SK-N-SH treated with all-trans-retinoic acid at 6 μM for 48 hours (cell line): ENCODE data around the gene AKAP13.

Source experiments
- ATAC-seq: fragments of 200-7000 bp; cut with Tn5 transposase; 3 replicates; pipeline ENCODE4 v1.9.1; 2020; ENCODE audit warnings: mild to moderate bottlenecking, moderate library complexity
- ARNTL ChIP-seq: fragments of 450-650 bp; formaldehyde crosslinking; IDR thresholded peaks from 2 replicates; pipeline ENCODE4 v1.5.0; 2020; ENCODE audit warnings: low read depth, mild to moderate bottlenecking, moderate library complexity, borderline replicate concordance
- BACH2 ChIP-seq: fragments of 250-450 bp; sonication (Bioruptor Pico); IDR thresholded peaks from 2 replicates; pipeline ENCODE4 v1.9.0; 2021; ENCODE audit warnings: mild to moderate bottlenecking, borderline replicate concordance
- CSDC2 ChIP-seq: fragments of 250-450 bp; sonication (Bioruptor Pico); IDR thresholded peaks from 2 replicates; pipeline ENCODE4 v1.5.0; 2020; ENCODE audit warnings: mild to moderate bottlenecking, moderate library complexity
- GLIS3 ChIP-seq: fragments of 250-450 bp; sonication (Bioruptor Pico); IDR thresholded peaks from 2 replicates; pipeline ENCODE4 v1.5.0; 2020; ENCODE audit warnings: mild to moderate bottlenecking, moderate library complexity
- ISL1 ChIP-seq: fragments of 250-450 bp; sonication (Bioruptor Pico); IDR thresholded peaks from 2 replicates; pipeline ENCODE4 v2.1.2; 2022; ENCODE audit warnings: mild to moderate bottlenecking, moderate library complexity
- OSR1 ChIP-seq: fragments of 250-450 bp; sonication (Bioruptor Pico); IDR thresholded peaks from 2 replicates; pipeline ENCODE4 v1.8.0; 2022; ENCODE audit warnings: moderate library complexity, mild to moderate bottlenecking, inconsistent platforms
- PPARA ChIP-seq: fragments of 250-450 bp; sonication (Bioruptor Pico); IDR thresholded peaks from 2 replicates; pipeline ENCODE4 v1.5.0; 2020; ENCODE audit warnings: mild to moderate bottlenecking, borderline replicate concordance
- RARB ChIP-seq: fragments of 250-450 bp; sonication (Bioruptor Pico); IDR thresholded peaks from 2 replicates; pipeline ENCODE4 v1.8.0; 2021; ENCODE audit warnings: mild to moderate bottlenecking, moderate library complexity
- SNAI2 ChIP-seq: fragments of 250-450 bp; sonication (Bioruptor Pico); IDR thresholded peaks from 2 replicates; pipeline ENCODE4 v1.5.0; 2020; ENCODE audit warnings: mild to moderate bottlenecking, moderate library complexity
- TCF4 ChIP-seq: fragments of 250-450 bp; sonication (Bioruptor Pico); IDR thresholded peaks from 2 replicates; pipeline ENCODE4 v1.8.0; 2021; ENCODE audit warnings: mild to moderate bottlenecking, moderate library complexity, borderline replicate concordance
- TOX ChIP-seq: fragments of 250-450 bp; sonication (Bioruptor Pico); IDR thresholded peaks from 2 replicates; pipeline ENCODE4 v1.8.0; 2021; ENCODE audit warnings: mild to moderate bottlenecking, moderate library complexity, borderline replicate concordance
- ZC3H10 ChIP-seq: fragments of 250-450 bp; sonication (Bioruptor Pico); IDR thresholded peaks from 2 replicates; pipeline ENCODE4 v1.5.1; 2021; ENCODE audit warnings: mild to moderate bottlenecking, moderate library complexity
- ZFP3 ChIP-seq: fragments of 250-450 bp; sonication (Bioruptor Pico); IDR thresholded peaks from 2 replicates; pipeline ENCODE4 v1.5.0; 2020; ENCODE audit warnings: mild to moderate bottlenecking, moderate library complexity
- ZFP30 ChIP-seq: fragments of 450-650 bp; formaldehyde crosslinking; IDR thresholded peaks from 2 replicates; pipeline ENCODE4 v1.5.0; 2022; ENCODE audit warnings: mild to moderate bottlenecking, moderate library complexity
- ZNF565 ChIP-seq: fragments of 450-650 bp; formaldehyde crosslinking; conservative IDR thresholded peaks from 2 replicates; pipeline ENCODE4 v1.5.0; 2020; ENCODE audit warnings: low read depth, mild to moderate bottlenecking, moderate library complexity
- ZNF70 ChIP-seq: fragments of 450-650 bp; formaldehyde crosslinking; IDR thresholded peaks from 2 replicates; pipeline ENCODE4 v1.5.0; 2020; ENCODE audit warnings: mild to moderate bottlenecking, moderate library complexity
- ZNF8 ChIP-seq: fragments of 450-650 bp; formaldehyde crosslinking; IDR thresholded peaks from 2 replicates; pipeline ENCODE4 v1.5.0; 2020; ENCODE audit warnings: mild to moderate bottlenecking, moderate library complexity
- TF ChIP-seq, protein P1 (sequence below): fragments of 250-450 bp; sonication (Bioruptor Pico); IDR thresholded peaks from 2 replicates; pipeline ENCODE4 v1.5.0; 2020; ENCODE audit warnings: mild to moderate bottlenecking, moderate library complexity
- TF ChIP-seq, protein P2 (sequence below): fragments of 250-450 bp; sonication (Bioruptor Pico); IDR thresholded peaks from 2 replicates; pipeline ENCODE4 v1.5.1; 2020; ENCODE audit warnings: low read depth, mild to moderate bottlenecking, moderate library complexity
- TF ChIP-seq, protein P3 (sequence below): fragments of 250-450 bp; sonication (Bioruptor Pico); IDR thresholded peaks from 2 replicates; pipeline ENCODE4 v1.8.0; 2021; ENCODE audit warnings: low read depth, mild to moderate bottlenecking, moderate library complexity, borderline replicate concordance
- TF ChIP-seq, protein P4 (sequence below): fragments of 250-450 bp; sonication (Bioruptor Pico); IDR thresholded peaks from 2 replicates; pipeline ENCODE4 v1.5.1; 2021; ENCODE audit warnings: mild to moderate bottlenecking, moderate library complexity
- TF ChIP-seq, protein P5 (sequence below): fragments of 250-450 bp; sonication (Bioruptor Pico); IDR thresholded peaks from 2 replicates; pipeline ENCODE4 v1.8.0; 2020; ENCODE audit warnings: mild to moderate bottlenecking, moderate library complexity, borderline replicate concordance

The AKAP13 gene

DNA sequence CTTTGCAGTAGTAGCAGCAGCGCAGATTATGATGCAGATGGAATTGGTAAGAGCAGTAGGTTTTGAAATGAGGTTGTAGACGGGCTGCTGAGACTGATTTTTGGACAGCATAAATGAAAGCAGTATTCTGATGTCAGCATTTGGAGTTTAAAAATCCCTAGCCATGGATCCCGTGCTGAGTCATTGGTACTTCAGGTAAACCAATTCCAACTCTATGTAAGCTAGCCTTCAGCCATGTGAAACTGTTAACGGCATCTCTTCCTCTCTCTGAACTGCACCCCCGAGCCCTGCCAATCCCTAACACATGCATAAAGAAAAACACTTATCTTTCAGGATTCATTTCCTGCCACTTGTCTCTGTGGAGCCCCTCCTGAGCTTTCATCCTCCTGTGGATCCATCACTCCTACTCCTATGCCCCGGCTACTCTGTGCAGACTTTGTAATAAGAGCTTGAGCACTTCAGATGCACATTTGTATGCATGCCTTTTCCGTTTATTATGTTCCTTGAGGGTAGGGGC, 119.0 kb downstream of the AKAP13 start:
- TF ChIP-seq BACH2 (CRISPR knock-in tag) (no peak), CSDC2 (CRISPR knock-in tag) (no peak), TCF4 (CRISPR knock-in tag) (no peak), ARNTL (CRISPR knock-in tag) (no peak), ZC3H10 (no peak), ZNF8 (CRISPR knock-in tag) (no peak), ZFP3 (no peak), OSR1 (CRISPR knock-in tag) (no peak), PPARA (CRISPR knock-in tag) (no peak), ZFP30 (CRISPR knock-in tag) (no peak), GLIS3 (CRISPR knock-in tag) (no peak), SNAI2 (CRISPR knock-in tag) (no peak), ZNF70 (CRISPR knock-in tag) (no peak)
- TF ChIP-seq, protein P1, sequence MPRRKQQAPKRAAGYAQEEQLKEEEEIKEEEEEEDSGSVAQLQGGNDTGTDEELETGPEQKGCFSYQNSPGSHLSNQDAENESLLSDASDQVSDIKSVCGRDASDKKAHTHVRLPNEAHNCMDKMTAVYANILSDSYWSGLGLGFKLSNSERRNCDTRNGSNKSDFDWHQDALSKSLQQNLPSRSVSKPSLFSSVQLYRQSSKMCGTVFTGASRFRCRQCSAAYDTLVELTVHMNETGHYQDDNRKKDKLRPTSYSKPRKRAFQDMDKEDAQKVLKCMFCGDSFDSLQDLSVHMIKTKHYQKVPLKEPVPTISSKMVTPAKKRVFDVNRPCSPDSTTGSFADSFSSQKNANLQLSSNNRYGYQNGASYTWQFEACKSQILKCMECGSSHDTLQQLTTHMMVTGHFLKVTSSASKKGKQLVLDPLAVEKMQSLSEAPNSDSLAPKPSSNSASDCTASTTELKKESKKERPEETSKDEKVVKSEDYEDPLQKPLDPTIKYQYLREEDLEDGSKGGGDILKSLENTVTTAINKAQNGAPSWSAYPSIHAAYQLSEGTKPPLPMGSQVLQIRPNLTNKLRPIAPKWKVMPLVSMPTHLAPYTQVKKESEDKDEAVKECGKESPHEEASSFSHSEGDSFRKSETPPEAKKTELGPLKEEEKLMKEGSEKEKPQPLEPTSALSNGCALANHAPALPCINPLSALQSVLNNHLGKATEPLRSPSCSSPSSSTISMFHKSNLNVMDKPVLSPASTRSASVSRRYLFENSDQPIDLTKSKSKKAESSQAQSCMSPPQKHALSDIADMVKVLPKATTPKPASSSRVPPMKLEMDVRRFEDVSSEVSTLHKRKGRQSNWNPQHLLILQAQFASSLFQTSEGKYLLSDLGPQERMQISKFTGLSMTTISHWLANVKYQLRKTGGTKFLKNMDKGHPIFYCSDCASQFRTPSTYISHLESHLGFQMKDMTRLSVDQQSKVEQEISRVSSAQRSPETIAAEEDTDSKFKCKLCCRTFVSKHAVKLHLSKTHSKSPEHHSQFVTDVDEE, result no peak
- TF ChIP-seq, protein P2, sequence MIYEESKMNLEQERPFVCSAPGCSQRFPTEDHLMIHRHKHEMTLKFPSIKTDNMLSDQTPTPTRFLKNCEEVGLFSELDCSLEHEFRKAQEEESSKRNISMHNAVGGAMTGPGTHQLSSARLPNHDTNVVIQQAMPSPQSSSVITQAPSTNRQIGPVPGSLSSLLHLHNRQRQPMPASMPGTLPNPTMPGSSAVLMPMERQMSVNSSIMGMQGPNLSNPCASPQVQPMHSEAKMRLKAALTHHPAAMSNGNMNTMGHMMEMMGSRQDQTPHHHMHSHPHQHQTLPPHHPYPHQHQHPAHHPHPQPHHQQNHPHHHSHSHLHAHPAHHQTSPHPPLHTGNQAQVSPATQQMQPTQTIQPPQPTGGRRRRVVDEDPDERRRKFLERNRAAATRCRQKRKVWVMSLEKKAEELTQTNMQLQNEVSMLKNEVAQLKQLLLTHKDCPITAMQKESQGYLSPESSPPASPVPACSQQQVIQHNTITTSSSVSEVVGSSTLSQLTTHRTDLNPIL (CRISPR knock-in tag), result no peak
- TF ChIP-seq, protein P3, sequence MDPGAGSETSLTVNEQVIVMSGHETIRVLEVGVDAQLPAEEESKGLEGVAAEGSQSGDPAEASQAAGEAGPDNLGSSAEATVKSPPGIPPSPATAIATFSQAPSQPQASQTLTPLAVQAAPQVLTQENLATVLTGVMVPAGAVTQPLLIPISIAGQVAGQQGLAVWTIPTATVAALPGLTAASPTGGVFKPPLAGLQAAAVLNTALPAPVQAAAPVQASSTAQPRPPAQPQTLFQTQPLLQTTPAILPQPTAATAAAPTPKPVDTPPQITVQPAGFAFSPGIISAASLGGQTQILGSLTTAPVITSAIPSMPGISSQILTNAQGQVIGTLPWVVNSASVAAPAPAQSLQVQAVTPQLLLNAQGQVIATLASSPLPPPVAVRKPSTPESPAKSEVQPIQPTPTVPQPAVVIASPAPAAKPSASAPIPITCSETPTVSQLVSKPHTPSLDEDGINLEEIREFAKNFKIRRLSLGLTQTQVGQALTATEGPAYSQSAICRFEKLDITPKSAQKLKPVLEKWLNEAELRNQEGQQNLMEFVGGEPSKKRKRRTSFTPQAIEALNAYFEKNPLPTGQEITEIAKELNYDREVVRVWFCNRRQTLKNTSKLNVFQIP, result no peak
- TF ChIP-seq, protein P4, sequence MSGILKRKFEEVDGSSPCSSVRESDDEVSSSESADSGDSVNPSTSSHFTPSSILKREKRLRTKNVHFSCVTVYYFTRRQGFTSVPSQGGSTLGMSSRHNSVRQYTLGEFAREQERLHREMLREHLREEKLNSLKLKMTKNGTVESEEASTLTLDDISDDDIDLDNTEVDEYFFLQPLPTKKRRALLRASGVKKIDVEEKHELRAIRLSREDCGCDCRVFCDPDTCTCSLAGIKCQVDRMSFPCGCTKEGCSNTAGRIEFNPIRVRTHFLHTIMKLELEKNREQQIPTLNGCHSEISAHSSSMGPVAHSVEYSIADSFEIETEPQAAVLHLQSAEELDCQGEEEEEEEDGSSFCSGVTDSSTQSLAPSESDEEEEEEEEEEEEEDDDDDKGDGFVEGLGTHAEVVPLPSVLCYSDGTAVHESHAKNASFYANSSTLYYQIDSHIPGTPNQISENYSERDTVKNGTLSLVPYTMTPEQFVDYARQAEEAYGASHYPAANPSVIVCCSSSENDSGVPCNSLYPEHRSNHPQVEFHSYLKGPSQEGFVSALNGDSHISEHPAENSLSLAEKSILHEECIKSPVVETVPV (CRISPR knock-in tag), result no peak
- ATAC-seq, result no peak

DNA sequence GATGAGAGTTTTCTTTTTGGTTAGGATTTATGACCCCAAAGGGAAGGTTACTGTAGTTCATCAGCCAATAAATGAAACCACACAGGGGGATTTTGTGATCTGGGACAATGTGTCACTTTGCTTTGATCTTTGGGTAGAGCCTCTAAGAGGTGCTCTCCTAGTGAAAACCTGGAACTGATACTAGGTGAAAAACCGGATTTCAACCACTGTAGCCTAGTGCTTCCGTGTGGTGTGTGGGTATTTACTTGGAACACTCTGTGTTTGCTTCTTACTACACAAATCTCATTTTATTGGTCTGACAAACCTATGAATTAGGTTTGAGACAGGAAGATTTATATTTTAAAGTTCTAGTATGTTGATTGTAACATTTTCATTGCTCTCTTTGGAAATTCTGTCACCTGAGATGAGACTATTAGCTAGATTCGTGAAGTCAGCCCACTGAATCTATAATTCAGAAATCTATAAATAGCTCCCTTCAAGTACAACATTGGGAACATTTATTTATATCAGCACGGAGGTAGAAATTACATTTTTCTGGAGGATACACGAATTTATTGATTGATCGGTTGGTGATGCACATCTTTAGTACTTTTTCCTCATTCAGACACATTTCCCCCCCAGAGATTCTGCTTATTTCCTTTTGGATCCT, 119.8 kb downstream of the AKAP13 start:
- TF ChIP-seq ISL1 (CRISPR knock-in tag) (no peak), TCF4 (CRISPR knock-in tag) (no peak), ZFP3 (no peak), SNAI2 (CRISPR knock-in tag) (no peak), CSDC2 (CRISPR knock-in tag) (no peak), ZNF70 (CRISPR knock-in tag) (no peak), BACH2 (CRISPR knock-in tag) (no peak), TOX (CRISPR knock-in tag) (no peak), RARB (CRISPR knock-in tag) (no peak), GLIS3 (CRISPR knock-in tag) (no peak), ZNF565 (CRISPR knock-in tag) (no peak), ARNTL (CRISPR knock-in tag) (no peak), OSR1 (CRISPR knock-in tag) (no peak)
- TF ChIP-seq, protein P5, sequence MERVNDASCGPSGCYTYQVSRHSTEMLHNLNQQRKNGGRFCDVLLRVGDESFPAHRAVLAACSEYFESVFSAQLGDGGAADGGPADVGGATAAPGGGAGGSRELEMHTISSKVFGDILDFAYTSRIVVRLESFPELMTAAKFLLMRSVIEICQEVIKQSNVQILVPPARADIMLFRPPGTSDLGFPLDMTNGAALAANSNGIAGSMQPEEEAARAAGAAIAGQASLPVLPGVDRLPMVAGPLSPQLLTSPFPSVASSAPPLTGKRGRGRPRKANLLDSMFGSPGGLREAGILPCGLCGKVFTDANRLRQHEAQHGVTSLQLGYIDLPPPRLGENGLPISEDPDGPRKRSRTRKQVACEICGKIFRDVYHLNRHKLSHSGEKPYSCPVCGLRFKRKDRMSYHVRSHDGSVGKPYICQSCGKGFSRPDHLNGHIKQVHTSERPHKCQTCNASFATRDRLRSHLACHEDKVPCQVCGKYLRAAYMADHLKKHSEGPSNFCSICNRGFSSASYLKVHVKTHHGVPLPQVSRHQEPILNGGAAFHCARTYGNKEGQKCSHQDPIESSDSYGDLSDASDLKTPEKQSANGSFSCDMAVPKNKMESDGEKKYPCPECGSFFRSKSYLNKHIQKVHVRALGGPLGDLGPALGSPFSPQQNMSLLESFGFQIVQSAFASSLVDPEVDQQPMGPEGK (CRISPR knock-in tag), result no peak
- TF ChIP-seq, protein P3, result no peak
- TF ChIP-seq, protein P1, result no peak
- TF ChIP-seq, all 23 proteins: peak for 0
- ATAC-seq, result no peak
